ENCODE data around the gene NRM.
"Not testable (repeated sequence)": the region's sequence is repeated elsewhere in the genome, so short reads cannot be mapped to it uniquely, and the experiment has no call there.

Gene NRM

DNA sequence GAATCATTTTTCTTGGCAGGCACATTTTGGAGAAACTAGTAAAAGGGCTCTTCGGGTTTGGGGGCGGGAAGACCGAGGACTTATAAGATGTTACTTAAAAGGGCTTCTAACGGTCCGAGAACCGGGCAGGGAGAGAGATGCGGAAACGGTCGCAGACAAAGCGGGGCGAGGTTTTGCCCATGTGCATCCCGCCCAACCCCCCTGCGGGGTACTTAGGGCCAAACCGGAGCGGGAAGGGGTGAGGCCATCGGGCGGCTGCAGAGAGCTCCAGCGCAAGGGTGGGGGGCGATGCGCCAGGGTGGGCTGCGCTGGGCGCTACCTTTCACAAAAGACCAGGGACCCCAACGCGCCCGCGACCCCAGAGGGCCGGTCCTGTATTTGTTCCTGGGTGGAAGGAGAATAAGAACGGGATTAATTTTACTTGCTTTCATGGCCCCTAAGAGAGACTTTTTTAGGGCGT lies 30.0 kb upstream of the NRM start:
- DNase-seq (ENCODE audit: low read depth): peak; percentile 61

DNA sequence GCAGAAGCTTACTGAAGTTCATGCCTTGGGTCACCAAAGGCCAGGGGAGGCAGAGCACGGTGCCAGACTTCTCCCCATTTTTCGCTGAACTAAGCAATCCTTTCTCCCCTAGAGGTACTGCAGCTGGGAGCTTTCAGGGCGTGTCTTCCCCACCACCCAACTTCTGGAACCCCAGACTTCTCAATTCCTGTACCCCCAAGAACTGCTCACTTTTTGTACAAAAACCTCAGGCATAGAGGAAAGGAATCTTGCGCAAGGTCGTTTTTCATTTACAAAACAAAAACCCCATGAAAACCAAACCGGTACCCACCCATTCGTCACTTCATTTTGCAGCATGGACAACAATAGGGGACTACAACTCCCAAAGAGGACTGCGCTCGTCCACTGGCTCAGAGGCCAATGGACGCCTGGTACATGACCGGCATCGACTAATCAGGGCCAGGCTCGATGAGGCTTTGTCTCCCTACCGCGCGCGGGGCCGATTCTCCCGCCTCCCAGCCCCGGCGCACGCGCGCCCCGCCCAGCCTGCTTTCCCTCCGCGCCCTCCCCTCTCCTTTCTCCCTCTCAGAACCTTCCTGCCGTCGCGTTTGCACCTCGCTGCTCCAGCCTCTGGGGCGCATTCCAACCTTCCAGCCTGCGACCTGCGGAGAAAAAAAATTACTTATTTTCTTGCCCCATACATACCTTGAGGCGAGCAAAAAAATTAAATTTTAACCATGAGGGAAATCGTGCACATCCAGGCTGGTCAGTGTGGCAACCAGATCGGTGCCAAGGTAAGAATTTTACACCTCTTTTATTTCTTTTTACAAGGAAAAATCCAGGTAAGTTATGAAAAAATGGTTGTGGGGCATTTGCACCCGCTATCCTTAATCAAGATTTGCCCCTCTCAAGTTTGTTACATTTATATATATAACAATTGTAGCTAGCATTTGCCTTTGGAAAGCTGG lies 29.3 kb upstream of the NRM start, which contains the start of gene TUBB:
Gene TUBB, plus strand, starts transcription at position 562 of the 947 bp plus-strand sequence. Its CDS starts 155 bp downstream, at position 717.
- peak; percentile 98 for DNase-seq (ENCODE audit: low read depth)

DNA sequence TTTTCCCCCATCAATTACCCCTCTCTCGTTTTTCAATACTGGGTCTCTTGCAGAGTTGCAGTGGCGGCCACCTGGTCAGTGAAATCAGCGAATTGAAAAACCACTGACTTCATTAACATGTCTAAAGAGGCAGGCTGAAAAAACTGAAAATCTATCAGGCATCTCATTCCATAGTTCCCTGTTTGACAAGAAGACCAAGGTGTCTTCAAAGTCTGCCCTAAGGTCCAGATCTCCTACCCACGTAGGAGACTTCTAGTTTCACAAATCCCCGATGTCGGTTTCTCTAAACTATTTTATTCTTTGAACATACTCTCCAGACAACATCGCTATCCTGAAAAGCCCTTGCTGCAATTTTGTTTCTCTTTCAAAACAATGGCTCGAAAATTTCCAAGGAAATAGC lies 28.6 kb upstream of the NRM start:
- DNase-seq (ENCODE audit: low read depth): no peak

DNA sequence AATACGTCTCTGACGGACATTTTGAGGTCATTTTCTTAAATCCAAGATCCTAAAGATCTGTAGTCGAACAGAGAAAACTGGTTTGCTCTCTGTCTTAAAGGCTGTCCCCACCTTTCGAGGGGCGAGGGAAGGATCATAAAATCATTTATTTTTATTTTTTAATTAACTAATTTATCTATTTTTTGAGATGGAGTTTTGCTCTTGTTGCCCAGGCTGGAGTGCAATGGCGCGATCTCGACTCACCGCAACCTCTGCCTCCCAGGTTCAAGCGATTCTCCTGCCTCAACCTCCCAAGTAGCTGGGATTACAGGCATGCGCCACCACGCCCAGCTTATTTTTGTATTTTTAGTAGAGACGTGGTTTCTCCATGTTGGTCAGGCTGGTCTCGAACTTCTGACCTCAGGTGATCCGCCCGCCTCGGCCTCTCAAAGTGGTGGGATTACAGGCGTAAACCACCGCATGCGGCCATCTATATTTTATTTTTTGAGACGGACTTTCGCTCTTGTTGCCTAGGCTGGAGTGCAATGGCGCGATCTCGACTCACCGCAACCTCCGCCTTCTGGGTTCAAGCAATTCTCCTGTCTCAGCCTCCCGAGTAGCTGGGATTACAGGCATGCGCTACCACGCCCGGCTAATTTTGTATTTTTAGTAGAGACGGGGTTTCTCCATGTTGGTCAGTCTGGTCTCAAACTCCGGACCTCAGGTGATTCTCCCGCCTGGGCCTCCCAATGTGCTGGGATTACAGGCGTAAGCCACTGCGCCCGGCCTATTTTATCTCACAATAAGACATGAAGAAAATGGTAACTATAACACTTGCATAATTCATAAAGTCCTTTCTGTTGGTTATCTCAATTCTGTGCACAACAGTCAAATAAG lies 27.3 kb upstream of the NRM start:
- DNase-seq (ENCODE audit: low read depth): not testable (repeated sequence)

DNA sequence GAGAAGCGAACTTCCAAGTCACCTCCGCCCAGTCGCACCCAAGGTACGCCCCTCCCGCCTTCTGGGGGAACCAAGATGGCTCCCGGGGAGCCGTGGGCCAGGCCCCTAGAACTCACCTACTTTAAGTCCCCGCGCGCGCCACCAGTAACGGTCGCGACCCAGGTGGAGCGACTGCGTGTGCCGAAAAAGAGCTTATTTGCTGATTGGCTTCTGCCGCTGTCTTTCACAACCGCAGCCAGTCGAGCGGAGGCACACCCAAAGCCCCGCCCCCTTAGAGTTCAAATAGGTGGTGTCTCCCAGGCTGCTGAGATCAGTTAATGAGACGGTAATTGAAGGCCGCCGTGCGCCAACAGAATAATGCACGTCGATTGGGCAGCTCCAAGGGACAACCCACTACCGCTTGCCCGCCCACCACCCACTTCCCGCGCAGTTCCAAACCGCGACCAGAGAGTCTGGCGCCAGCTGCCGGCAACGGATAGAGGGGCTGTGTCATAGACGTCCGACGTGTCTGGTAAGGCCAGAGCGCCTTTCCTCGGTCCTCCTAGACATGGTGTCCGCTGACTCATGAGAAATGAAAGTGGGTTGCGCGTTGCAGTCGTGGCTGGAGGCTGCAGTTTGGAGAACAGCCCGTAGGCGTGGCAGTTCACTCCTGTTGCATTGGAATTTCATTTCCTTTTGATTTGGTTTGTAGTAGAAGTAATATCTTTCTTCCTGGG lies 26.5 kb upstream of the NRM start, which contains the start of gene MDC1:
Gene MDC1, minus strand, starts transcription at position 153 of the 716 bp plus-strand sequence. CDS start 2,106 bp downstream, outside the sequence.
- DNase-seq (ENCODE audit: low read depth): peak; percentile 100

DNA sequence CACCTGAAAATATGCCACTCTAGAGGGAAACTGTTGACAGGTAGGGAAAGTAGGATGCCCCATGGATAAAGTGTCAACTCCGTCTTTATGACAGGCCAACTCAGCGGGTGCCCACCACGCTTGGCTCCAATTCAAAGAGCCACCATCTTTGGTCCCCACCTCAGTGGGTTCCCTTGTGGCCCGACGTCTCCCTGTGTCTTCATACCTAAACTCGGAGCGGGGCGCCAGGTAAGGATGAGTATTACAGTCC lies 26.0 kb upstream of the NRM start:
- no peak for DNase-seq (ENCODE audit: low read depth)

DNA sequence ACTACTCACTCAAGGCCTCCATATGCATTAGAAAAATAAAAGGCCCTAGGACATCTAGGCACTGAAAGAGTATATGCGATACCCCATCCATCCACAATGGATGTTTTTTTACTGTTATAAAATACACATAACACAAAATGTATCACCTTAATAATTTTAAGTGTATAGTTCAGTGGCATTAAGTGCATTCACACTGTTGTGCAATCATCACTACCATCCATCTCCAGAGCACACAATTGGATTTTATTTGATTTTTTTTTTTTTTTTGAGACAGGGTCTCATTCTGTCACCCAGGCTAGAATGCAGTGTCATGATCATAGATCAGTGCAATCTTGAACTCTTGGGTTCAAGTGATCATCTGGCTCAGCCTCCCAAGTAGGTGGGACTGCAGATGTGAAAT lies 23.5 kb upstream of the NRM start:
- DNase-seq (ENCODE audit: low read depth): no peak

DNA sequence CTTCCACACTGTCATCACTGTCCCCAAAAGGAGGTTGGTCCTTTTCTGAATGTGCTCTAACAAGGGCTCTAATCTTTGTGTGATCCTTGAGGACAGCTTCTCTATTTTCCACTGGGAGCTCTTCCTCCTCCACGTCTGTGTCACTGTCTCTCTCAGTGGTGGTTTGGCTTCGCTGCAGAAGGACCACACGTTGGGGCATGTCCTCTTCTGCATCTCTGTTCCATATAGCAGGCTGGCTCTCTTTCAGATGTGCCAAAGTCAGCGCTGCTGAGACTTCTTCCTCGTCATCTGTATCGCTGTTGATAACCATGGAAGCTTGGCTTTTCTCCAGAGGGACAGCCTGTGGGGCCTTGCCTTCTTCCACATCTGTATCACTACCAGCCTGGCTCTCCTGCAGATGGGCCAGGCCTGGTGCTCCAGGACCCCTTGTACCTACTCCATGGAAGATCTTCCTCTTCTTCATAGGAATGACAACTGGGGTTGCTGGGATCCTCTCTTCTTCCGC lies 21.7 kb upstream of the NRM start:
- no peak for DNase-seq (ENCODE audit: low read depth)

DNA sequence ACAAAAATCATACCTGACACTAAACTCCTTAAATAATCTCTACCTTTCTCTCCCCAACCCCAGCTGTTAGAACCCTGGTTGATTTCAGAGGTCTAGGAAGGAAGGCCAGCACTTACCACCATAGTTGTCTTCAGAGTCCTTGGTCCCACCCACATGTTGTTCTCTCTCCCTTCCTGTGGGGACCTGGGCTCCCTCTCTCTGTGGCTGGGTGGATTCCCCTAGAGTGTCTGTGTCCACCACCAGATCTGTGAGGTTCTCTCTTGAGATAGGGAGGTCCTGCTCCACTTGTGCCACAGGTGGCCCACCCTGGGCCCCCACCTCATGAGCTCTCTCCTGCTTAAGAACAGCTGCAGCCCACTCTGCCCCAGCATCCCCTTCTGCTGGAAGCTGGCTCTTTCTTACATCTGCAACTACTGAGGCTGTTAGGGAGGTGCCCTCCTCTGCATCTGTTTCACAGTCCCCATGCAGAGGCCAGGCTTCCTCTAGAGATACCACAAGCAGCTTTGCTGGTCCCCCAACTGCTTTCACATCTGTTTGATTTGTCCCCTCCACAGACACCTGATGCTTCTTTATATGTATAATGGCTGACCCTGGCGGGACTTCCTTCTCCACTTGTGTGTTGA lies 21.1 kb upstream of the NRM start:
- no peak for DNase-seq (ENCODE audit: low read depth)

DNA sequence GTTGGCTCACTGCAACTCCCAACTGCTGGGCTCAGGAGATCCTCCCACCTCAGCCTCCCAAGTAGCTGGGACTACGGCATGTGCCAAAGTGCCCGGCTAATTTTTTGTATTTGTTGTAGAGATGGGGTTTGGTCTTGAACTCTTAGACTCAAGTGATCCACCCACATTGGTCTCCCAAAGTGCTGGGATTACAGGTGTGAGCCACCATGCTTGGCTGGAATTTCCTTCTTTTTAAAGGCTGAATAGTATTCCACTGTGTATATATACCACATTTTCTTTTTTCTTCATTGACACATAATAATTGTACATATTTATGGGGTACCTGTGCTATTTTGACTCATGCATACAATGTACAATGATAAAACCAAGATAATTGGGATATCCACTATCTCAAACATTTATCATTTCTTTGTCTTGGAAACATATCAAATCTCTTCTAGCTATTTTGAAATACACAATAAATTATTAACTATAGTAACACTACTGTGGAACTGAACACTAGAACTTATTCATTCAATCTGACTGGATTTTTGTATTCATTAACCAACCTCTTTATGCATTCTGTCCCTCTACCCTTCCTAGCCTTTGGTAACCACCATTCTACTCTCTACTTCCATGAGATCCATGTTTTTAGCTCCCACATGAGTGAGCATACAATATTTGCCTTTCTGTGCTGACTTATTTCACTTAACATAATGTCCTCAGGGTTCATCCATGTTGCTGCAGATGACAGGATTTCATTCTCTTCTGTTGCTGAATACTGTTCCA lies 18.5 kb upstream of the NRM start:
- DNase-seq (ENCODE audit: low read depth): no peak

DNA sequence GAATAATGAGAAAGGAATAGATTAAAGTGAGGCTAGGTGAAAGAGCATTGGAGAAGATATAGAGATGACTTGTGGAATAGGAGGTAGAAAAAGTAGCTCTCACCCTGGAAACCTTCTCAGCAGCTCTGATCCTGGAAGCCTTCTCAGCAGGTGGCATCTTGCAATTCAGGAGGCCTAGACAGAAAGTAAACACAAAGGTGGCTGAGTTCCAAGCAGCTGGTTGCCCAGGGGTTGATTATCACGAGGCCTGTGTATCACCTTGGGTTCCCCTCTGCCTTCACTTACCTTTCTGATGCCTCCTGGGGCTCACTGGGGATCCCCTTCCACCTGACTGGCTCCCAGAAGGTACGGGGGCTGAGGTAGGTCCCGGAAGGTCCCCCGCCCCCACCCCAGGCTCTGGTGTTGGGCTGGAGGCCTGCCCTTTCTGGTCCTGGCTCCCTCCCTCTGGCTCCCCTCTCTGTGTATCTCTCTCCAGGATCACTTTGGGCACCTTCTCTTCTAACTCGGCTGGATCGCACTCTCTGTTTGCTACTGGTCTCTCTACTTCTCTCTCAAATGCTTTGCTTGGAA lies 16.6 kb upstream of the NRM start:
- no peak for DNase-seq (ENCODE audit: low read depth)

DNA sequence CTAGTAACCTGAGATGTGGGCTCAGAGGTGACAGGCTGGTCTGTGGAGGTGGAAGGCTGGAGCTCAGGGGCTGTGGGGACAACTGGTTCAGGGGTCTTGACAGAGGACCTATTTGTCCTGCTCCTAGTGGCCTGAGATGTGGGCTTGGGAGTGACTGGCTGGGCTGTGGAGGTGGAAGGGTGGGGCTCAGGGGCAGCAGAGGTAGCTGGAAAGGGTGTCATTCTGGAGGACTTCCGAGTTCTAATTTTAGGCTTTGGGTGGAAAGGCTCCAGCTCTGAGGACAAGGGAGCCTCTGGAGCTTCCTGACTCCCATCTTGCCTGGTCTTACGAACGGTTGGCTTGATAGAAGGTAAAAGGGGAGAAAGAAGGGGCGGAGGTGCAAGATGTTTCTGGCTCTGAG lies 14.8 kb upstream of the NRM start:
- DNase-seq (ENCODE audit: low read depth): no peak

DNA sequence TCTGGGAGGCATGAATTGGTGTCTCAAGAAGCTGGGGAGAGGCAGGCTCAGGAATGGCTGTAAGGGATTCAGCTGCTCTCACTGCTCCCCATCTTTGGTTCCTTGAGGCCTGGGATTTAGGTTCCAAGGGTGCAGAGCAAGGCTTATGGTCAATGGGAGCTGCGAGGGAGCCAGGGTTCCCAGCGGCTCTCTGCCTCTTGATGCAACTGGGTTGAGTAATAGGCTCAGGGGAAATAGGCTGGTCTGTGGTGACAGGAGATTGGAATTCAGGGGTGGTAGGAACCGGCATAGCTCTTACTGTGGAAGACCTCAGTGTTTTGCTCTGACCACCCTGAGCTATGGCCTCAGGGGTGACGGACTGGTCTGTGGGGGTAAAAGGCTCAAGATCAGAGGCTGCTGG lies 13.0 kb upstream of the NRM start:
- no peak for DNase-seq (ENCODE audit: low read depth)

DNA sequence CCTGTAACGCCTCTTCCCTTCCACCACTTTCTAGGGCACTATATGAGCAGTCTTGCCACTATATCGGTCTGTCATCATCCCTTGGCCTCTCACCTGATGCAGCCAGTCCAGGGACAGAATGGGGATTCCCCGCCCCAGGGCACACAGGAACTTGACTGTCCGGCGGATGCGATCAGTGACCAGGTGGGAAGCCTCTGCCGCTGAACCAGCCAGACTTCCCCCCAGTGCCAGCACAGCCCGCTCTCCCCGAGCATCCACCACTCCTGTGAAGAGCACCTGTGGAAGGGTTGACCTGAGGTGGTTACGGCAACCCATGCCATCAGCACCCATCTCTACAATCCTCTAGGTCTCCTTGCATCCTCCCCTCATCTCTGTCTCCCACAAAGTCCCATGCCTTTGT lies 12.2 kb upstream of the NRM start:
- no peak for DNase-seq (ENCODE audit: low read depth)

DNA sequence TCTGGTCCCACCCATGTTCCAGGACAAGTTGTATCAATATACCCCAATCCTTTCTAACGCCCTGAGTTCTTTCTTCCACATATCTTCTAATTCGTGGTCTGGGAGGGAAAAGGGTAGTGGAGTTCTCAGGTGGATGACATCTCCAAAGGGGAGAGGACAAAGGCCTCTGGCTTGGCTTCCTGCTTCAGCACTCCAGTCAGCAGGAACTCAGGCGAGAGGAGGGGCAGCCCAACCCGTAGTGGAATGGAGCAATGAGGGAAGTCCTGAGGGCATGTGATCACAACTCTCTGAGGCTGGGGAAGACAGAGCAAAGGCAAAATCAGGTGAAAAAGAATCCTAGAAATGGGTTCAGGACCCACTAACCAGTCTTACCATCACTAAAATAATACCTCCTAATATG lies 9.6 kb upstream of the NRM start:
- DNase-seq (ENCODE audit: low read depth): no peak

DNA sequence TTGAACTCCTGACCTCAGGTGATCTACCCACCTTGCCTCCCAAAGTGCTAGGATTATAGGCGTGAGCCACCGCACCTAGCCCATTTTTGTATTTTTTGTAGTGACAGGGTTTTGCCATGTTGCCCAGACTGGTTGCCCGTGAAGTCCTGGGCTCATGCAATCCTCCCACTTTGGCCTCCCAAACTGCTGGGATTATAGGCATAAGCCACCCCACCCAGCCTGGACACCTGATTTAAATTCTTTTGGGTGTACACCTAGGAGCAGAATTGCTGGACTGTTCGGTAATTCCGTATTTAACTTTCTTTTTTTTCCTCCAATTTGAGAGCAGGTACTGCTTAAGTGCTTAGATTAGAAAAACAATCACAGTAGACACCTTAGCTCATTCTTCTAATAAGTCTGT lies 5.6 kb upstream of the NRM start:
- DNase-seq (ENCODE audit: low read depth): no peak

DNA sequence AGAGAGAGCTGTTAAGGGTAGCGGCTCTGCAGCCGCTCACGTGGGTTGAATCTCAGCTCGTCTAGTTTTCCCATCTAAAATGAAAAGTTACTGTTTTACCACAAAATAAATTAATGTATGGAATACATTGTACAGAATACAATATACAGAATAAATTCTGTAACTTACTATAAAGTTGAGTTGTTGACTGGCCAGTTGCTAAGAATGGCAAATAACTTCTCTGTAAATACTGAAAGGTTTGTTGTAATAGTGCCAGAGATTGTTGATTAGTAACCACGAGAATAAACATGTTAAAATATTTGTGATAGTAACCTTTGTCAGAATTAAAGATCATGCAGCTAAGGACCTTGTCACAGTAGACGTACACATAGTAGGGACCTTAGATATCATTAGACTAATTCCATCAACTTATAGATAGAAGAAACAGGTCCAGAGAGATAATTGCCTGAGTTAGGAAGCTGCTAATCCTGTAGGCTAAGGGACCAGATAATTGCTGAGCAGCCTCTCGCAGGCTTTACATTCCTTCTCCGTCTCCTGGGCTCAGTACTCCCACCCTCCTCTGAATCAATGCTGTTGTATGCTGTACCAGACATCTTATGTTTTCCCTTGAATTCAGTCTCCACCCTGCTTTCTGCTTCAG lies 544 bp upstream of the NRM start:
- no peak for DNase-seq (ENCODE audit: low read depth)

DNA sequence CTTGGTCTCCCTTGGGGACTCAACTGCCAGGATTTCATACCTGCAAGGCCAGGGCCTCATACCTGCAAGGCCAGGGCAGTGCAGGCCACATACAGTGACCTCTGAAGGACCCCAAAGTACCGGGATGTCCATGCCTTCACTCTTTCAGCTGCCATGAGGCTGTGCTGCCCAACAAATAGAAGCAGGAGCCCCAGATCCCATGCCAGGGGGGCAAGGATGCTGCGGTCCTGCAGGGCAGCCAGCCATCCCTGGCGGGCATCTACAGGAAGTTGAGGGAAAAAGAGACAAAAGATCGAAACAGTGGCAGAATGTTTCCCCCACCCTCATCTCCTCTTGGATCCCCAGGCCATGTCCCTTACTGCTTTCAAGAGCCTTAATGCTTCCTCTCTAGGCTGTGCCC lies 799 bp downstream of the NRM start:
- no peak for DNase-seq (ENCODE audit: low read depth)

DNA sequence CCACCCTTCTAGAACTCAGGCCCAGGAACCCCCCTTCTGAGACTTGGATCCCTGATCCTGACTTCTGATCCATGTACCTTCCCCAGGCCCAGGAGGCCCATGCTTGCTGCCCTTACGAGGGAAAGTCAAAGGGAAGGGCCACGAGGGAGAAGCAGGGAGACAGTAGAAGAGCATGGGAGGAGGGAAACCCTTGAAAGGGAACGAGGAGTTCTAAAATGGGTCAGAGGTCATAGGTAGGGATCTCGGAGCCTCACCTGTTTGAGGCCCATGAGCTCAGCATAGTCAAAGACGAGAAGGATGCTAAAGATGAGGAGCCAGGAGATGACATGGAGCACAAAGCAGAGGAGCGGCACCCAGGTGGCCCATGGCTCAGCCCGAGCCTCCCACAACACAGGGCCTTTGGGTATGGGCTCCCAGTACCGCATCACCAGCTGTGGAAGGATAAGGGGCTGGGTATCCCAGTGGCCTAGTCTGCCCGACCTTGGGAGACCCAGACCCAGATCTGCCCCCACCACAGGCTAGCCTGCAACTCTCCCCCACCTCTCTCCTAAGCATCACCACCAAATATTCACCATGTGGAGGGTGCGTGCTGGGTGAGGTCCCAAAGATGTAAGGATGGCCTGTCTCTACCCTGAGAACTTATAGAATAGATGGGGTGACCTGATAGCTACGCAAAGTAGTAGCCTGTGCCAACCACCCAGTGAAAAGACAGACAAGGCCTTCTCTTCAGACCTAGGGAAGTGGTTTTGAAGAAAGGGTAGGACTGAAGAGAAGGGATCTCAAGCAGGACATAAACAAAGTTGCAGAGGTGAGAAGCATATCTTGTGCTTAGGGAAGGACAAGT lies 1.5 kb downstream of the NRM start:
- no peak for DNase-seq (ENCODE audit: low read depth)
